ENCODE measurements around the gene ZNF385B. TPM values are rescaled to one million over a fixed set of nuclear protein-coding genes. Genes with fewer than 3 reads are reported as not detected.

Gene ZNF385B
- total and polyA plus RNA-seq, 10 of the 15 experiments (the other 5 are each of a cell fraction or from before 2014, with no cell fraction given) = not detected

GRCh38 chr2:179877601-179878364 is 16.4 kb upstream of the ZNF385B start:
- SMC1A ChIA-PET (ENCODE audit: uncharacterized antibody, unreplicated experiment) = interaction anchor here (0.6 kb wide), 1 partner anchor 9 kb away, joined by 3 read pairs; no protein-coding TSS in a partner anchor
- H3K36me3 ChIP-seq (ENCODE audit: control insufficient read depth in 2 of 2, insufficient read depth in 2 of 2, low read length in 1 of 2) = no peaks in the 10 kb centered on the region
- no peaks in the 10 kb centered on the region for H3K4me1 ChIP-seq (ENCODE audit: control insufficient read depth, insufficient read depth, low read length)
- no peak overlapping the region for H3K27ac ChIP-seq (ENCODE audit: control insufficient read depth, insufficient read depth)
- intact Hi-C loops (cut with micrococcal nuclease; ENCODE audit: unreplicated experiment) = no loop called here
- RAD21 ChIA-PET (ENCODE audit: unreplicated experiment) = no interaction called here
- CTCF ChIA-PET = no interaction called here
- FAIRE-seq = no peak
- no peaks in the 10 kb centered on the region for H3K9me3 ChIP-seq (replicated peaks; ENCODE audit: control insufficient read depth, insufficient read depth, low read length)
- no peaks in the 10 kb centered on the region; a peak in 1 of 4 replicates for H3K27me3 ChIP-seq (replicated peaks in 1 of 2; ENCODE audit: control insufficient read depth in 2 of 2, insufficient read depth in 2 of 2, low read length in 1 of 2)
- no peak overlapping the region for H3K4me3 ChIP-seq
- no peak for DNase-seq (ENCODE audit: low read depth, low spot score)
- no peaks in the 10 kb centered on the region for H4K20me1 ChIP-seq (ENCODE audit: control insufficient read depth, insufficient read depth)
- 0% methylated on average over 4 of the region's 4 CpGs for WGBS (ENCODE audit: insufficient coverage, insufficient replicate concordance, low lambda C conversion rate, missing lambda C conversion rate)
- TF ChIP-seq POU2F2 (IDR thresholded peaks at IDR 0.05; ENCODE audit: borderline replicate concordance, low read depth, low read length) (no peak), NFXL1 (IDR thresholded peaks at IDR 0.05; ENCODE audit: borderline replicate concordance) (no peak), LARP7 (IDR thresholded peaks at IDR 0.05) (no peak), RB1 (IDR thresholded peaks at IDR 0.05; ENCODE audit: borderline replicate concordance) (no peak), WRNIP1 (IDR thresholded peaks at IDR 0.05; ENCODE audit: borderline replicate concordance, low read depth, low read length) (no peak), ZNF622 (IDR thresholded peaks at IDR 0.05) (no peak), CBX5 (IDR thresholded peaks at IDR 0.05; ENCODE audit: low read depth) (no peak), HCFC1 (IDR thresholded peaks at IDR 0.05; ENCODE audit: low read length) (no peak), EGR1 (IDR thresholded peaks at IDR 0.05; ENCODE audit: borderline replicate concordance in 1 of 2, low read depth in 2 of 2, low read length in 2 of 2) (no peak), ZSCAN29 (IDR thresholded peaks at IDR 0.05) (no peak), POLR2AphosphoS5 (IDR thresholded peaks at IDR 0.05; ENCODE audit: low read length) (no peak), SIN3A (IDR thresholded peaks at IDR 0.05; ENCODE audit: low read depth, low read length) (no peak)
- TF ChIP-seq, protein P1, sequence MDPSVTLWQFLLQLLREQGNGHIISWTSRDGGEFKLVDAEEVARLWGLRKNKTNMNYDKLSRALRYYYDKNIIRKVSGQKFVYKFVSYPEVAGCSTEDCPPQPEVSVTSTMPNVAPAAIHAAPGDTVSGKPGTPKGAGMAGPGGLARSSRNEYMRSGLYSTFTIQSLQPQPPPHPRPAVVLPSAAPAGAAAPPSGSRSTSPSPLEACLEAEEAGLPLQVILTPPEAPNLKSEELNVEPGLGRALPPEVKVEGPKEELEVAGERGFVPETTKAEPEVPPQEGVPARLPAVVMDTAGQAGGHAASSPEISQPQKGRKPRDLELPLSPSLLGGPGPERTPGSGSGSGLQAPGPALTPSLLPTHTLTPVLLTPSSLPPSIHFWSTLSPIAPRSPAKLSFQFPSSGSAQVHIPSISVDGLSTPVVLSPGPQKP (IDR thresholded peaks at IDR 0.05; ENCODE audit: low read depth, low read length) = no peak
- TF ChIP-seq, protein P2, sequence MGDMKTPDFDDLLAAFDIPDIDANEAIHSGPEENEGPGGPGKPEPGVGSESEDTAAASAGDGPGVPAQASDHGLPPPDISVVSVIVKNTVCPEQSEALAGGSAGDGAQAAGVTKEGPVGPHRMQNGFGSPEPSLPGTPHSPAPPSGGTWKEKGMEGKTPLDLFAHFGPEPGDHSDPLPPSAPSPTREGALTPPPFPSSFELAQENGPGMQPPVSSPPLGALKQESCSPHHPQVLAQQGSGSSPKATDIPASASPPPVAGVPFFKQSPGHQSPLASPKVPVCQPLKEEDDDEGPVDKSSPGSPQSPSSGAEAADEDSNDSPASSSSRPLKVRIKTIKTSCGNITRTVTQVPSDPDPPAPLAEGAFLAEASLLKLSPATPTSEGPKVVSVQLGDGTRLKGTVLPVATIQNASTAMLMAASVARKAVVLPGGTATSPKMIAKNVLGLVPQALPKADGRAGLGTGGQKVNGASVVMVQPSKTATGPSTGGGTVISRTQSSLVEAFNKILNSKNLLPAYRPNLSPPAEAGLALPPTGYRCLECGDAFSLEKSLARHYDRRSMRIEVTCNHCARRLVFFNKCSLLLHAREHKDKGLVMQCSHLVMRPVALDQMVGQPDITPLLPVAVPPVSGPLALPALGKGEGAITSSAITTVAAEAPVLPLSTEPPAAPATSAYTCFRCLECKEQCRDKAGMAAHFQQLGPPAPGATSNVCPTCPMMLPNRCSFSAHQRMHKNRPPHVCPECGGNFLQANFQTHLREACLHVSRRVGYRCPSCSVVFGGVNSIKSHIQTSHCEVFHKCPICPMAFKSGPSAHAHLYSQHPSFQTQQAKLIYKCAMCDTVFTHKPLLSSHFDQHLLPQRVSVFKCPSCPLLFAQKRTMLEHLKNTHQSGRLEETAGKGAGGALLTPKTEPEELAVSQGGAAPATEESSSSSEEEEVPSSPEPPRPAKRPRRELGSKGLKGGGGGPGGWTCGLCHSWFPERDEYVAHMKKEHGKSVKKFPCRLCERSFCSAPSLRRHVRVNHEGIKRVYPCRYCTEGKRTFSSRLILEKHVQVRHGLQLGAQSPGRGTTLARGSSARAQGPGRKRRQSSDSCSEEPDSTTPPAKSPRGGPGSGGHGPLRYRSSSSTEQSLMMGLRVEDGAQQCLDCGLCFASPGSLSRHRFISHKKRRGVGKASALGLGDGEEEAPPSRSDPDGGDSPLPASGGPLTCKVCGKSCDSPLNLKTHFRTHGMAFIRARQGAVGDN (IDR thresholded peaks at IDR 0.05) = no peak
- no TSS peak for BruUV-seq (replicated peaks)
- no peak overlapping the region for H3K4me2 ChIP-seq (ENCODE audit: control insufficient read depth, insufficient read depth)
- H2AFZ ChIP-seq (ENCODE audit: control insufficient read depth, low read depth, low read length) = no peak overlapping the region
- H3K79me2 ChIP-seq (ENCODE audit: control insufficient read depth, insufficient read depth, low read length) = no peaks in the 10 kb centered on the region
- POLR2A ChIA-PET = no interaction called here
- no peak overlapping the region for H3K9ac ChIP-seq (ENCODE audit: control insufficient read depth, insufficient read depth, low read length)
- ATAC-seq = no peak
- in situ Hi-C loops (cut with MboI) = no loop called here
